COLO668 (cell line): ENCODE measurements around the gene PKD2.
"Not testable (repeated sequence)": the region's sequence is repeated elsewhere in the genome, so short reads cannot be mapped to it uniquely, and the experiment has no call there.

ENCODE experiments used
- DNase-seq: peaks from one replicate; lab custom pipeline; 2025; ENCODE audit not compliant: unreplicated experiment; lab: John Stamatoyannopoulos, UW

The PKD2 gene

DNA sequence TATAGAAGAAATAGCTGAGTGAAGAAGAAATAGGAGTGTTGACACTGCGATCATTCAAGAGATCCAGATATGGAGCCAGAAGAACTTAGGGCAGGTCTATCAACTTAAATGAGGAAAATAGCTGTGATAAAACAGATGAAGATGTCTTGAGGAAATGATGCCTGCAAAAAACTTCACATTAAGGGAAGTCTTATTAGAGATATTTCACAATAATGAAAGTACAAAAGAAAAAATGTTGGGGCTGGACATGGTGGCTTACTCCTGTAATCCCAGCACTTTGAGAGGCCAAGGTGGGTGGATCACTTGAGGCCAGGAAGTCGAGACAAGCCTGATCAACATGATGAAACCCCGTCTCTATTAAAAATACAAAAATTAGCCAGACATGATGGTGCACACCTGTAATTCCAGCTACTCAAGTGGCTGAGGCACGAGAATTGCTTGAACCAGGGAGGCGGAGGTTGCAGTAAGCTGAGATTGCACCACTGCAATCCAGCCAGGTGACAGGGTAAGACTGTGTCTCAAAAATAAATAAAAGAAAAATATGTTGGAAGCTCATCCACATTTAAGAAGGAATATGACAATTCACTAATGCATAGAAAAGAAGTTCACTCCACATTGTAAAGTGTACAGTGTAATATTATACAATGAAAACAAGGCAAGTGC is 56.3 kb downstream of the PKD2 start:
- DNase-seq = no peak

DNA sequence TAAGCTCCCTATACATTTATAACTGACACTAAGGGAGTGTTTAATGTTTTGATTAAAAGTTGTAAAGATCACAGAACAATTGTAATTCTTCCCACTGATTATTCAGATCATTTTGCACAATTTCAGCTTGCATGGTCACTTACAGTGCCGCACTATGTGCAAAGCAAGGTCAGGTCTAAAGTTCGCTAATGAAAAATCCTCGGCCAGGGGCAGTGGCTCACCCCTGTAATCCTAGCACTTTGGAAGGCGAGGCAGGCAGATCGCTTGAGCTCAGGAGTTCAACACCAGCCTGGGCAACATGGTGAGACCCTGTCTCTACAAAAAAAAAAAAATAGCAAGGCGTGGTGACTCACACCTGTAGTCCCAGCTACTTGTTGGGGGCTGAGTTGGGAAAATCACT is 57.0 kb downstream of the PKD2 start:
- DNase-seq = no peak

DNA sequence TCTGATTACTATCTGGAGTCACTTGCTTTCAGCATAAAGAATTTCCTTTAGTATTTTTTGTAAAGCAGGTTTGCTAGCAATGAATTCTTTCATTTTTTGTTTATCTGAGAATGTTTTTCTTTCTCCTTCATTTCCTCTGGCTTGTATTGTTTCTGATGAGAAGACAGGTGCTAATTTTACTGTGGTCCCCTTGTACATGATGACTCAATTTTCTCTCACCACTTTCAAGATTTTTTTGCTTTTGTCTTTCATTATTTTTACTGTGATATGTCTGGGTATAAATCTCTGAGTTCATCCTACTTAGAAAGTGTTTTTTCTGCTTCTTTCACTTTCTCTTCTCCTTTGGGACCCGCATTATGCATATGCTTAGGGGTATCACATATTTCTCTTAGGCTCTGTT is 62.6 kb downstream of the PKD2 start:
- DNase-seq = no peak

DNA sequence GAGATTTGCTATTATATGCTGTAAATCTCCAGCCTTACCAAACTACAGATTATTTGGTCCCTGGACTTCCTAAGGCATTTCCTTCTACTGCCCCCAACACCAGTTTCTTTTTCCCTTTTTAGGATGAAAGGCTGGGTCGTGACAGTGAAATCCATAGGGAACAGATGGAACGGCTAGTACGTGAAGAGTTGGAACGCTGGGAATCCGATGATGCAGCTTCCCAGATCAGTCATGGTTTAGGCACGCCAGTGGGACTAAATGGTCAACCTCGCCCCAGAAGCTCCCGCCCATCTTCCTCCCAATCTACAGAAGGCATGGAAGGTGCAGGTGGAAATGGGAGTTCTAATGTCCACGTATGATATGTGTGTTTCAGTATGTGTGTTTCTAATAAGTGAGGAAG is 67.9 kb downstream of the PKD2 start:
- no peak for DNase-seq

DNA sequence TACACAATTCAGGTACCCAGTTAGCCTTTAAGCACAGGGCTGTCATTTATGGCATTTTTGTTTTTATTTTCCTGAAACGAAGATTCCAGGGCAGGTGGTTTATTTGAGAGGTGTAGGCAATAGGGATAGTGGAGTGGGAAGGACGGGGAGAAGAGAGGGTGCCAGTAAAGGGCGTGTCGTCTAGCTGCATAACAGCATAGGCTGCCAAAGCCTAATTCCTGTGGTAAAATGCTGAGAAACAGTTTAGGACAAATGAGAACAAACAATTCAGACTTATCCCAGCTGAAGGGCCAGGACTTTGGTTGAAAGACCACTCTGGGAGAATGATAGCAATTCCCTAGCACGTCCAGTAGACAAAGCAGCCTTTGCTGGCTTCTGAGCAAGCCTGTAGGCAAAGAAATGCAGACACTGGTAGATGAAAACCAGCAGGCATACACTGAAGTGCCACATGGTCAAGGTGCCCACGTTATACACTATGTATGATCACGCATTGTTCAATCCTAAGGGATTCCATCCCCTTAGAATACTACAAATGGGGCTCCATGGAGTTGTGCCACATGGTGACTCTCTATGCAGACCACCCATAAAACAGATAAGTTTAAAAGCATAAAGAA is 70.6 kb downstream of the PKD2 start:
- DNase-seq = no peak

DNA sequence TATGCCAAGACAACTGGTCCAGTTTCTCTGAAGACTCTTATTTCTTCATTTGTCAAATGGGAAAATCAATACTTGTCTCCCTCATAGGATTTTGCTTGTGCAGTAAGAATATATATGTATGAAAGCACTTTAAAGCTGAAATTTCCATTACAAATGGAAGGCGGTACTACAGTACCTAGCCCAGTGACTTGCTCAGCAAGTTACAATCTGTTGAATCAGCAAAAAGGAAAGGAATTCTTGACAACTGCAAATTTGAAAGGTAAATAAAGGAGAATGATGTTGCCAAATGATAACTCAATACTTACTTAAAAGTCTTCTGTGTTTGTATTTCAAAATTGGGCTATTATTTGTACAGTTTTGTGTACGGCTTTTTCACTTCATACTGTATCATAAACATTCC is 71.1 kb downstream of the PKD2 start:
- DNase-seq = no peak

DNA sequence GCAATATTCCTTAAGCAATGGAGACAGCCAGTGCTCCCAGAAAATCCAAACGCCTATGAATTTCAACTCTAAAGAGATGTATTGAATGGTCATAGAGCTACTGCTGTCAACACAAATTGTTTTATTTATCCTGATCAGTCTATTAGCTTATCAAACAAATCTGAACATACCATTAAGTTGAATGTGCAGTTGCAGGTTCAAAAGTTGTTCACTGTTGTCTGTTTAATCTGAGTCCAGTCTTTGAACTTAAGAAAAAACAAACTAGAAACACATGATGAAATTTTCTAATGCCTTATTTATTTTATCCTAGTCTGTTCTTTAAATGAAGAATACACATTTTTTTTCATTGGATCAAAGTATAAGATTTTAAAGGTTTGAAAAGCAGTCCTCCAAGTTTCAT is 73.2 kb downstream of the PKD2 start:
- no peak for DNase-seq

DNA sequence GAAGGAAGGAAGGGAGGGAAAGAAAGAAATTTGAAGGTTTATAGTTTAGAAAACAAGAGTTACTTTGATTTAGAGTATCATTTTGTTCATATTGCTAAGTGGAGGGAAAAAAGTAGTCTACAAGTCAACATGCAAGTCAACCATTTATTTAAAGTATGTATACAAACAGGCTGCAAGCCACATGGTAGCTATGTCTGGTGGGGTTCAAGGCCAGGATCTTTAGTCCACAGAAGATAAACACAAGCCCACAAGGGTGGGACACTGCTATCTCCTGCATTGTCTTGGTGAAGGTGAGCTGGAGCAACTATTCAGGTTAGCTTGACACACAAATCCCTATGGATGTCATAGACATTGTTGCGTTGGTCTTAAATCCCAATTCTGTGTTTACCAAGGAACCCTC is 79.6 kb downstream of the PKD2 start:
- no peak for DNase-seq

DNA sequence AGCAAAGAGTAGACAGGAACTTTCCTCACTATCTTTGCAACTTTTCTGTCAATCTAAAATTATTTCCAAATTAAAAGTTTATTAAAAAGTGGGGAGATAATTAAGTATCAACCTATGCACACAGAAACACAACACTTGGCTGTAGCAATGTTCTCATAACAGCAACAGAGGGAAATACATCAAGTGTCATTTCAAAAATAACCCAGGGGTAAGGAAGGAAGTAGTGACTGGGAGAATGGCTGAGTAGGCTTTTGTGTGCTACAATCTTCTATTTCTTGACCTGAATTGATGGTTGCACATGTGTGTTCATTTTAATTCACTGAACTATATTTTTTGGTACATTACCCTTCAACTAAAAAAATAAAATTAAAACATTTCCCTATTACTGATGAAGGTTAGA is 83.5 kb downstream of the PKD2 start:
- no peak for DNase-seq

DNA sequence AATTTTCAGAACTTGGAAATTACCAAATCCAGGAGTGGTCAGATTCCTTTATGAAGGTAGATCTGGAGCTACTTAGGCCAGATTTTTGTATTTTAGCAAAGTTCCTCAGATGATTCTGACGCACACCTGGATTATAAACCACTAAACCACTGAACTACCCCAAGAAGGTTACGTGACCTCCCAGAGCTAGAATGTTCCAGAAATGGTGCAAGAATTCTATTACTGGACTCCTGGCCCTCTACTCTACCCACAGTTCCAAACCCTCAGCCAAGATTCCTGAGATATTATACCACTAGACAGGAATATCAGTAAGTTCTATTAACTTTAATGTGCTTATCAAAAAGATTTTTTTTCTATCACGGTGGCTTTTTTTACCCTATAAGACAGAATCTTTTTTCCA is 83.9 kb downstream of the PKD2 start:
- no peak for DNase-seq

DNA sequence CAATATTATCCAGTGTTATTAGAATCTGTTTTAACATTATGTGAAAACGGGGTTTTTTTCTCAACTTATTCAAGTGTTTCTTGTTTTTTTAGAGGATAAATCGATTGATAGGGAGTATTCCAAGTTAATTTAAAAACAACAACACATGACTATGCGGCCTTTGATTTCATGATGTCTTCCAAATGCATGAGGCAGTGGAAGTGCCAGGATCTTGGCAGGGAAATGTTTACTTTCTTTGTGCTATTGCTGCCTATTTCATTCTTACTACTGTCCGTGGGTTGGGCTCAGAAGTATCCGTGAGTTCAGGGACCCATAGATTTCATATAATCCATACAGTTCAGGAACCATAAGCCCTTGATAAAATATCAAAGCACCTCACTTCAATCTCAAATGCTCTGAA is 86.4 kb downstream of the PKD2 start:
- no peak for DNase-seq

DNA sequence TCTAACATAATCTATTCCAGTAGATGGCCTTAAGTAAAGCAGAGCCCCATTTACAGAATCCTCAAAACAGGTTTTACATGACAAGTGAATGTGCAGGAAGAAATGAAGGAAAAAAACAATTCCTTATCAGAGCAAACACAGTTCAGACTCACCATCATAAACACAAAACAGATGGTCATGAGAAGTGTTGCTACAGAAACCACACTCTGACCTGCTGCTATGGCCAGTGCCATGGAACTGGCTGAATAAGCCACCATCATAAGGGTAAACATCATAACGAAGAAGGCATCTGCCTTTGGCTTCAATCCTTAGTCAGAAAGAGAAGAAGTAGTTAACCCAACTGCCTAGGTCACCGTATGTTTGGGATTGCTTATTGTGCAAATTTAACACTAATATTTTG is 89.9 kb downstream of the PKD2 start:
- no peak for DNase-seq

DNA sequence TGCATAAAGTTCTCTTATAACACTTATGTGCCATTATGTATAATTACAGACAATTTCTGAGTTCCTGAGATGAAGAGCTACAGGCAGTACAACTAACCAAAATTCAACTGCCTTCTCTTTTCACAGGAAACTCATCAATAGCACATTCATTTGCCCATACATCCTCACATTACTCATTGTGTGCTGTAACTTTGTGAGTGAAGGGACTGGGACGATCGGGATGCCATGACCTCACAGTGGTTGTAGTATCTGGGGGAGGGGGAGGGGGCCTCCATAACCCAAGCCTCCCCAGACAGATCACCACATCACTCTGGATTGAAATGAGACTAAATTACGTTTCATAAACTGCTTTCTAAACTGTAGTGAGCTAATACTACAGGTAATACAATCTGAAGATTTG is 90.3 kb downstream of the PKD2 start:
- no peak for DNase-seq

DNA sequence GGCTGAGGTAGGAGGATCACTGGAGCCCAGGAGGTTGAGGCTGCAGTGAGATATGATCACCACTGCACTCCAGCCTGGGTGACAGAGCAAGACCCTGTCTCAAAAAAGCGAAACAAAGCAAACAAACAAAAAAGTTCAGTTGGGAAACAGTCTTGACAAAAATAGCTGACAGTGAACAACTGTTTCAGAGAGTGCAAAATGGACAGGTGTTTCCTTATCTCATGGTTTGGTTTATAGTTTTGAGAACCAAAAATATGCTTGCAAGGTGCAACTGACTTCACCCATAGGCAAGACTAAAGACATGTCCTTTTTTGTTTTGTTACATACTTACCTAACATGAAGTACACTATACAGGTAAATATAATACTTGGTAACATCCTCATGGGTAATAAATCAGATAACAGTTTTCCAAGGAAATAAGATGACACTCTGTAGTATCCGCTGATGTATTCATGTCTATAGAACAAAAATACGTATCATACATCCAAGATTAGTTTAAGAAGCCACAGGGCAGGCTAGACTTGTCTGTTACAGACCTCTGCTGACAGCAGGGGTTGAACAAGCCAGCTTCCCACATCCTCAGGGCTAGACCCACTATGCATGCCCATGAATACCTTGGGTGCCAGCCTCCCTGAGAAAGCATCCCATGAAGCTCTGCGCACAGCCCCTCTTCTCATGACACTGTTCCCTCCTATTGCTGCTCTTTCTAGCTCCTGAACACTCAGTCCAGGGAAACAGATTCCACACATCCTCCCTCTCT is 91.7 kb downstream of the PKD2 start:
- DNase-seq = no peak

DNA sequence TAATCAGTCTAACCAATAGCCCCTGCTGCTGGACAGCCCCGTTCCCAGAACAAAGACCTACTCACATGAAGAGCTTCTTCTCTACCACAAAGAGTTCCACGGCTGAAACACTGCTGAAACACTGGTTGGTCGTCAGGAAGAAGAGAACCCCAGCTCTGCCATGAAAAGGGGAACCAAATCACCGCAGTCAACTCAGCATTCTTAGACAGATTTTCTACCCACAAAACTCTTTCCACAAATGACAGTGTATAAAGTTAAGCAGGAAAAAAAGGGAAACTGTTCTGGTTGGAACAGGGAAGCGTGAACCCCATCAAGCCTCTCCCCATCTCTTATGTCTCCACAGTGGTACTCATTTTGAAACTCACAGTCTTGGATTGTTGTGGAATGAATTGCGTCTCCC is 93.7 kb downstream of the PKD2 start:
- no peak for DNase-seq

DNA sequence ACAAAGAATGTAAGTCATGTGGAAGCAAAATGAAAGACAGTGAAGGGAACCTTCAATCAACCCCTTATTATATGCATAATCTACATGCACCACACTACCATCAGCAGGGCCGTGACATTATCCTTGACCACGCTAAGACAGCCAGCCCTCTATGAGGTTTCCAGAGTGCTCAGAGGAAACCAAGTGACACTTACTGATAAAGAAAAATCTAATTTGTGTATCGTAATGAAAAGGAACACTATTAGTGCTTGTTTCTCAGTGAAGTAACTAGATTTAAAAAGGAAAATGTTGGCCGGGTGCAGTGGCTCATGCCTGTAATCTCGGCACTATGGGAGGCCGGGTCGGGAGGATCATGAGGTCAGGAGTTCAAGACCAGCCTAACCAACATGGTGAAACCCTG is 94.6 kb downstream of the PKD2 start:
- DNase-seq = no peak

DNA sequence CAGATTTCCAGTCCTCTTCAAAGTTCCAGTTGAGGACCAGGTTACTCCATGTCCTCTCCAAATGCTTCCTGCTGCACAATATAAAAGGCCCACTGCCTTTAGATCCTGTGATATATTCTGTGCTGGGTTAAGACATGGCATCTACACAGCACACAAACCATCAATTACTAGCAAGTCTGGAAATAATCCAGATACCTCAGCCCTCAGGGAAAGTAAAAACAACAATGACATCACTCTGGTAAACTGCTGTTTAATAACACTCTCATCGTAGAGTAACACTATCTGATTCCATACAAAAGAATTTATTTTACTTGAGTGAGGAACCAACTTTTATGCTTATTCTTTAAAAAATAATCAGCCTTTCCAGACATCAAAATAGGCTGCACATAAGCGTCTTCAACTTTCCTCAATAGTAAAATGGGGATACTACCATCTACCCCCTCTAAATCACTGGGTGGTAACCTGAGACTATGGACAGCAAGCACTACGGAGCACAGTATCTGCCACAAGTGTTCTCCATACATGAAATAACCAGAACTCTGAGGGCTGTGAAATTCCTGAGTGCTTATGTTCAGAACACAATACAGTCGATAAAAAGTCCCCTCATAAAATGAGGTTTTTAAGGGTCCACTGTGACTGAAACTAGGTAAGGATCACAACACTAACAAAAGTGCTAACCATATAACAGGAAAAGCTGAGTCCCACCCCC is 97.6 kb downstream of the PKD2 start:
- no peak for DNase-seq

DNA sequence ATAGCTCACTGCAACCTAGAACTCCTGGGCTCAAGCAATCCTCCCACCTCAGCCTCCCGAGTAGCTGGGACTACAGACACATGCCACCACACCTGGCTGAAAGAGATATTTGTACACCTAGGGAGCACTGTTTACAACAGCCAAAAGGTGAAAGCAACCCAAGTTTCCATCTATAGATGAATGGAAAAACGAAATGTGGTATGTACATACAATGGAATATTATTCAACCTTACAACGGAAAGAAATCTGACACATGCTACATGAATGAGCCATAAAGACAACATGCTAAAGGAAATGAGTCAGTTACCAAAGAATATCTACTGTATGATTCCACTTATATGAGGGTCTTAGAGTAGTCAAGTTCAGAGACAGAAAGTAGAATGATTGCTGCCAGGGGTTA is 98.8 kb downstream of the PKD2 start:
- DNase-seq = no peak

DNA sequence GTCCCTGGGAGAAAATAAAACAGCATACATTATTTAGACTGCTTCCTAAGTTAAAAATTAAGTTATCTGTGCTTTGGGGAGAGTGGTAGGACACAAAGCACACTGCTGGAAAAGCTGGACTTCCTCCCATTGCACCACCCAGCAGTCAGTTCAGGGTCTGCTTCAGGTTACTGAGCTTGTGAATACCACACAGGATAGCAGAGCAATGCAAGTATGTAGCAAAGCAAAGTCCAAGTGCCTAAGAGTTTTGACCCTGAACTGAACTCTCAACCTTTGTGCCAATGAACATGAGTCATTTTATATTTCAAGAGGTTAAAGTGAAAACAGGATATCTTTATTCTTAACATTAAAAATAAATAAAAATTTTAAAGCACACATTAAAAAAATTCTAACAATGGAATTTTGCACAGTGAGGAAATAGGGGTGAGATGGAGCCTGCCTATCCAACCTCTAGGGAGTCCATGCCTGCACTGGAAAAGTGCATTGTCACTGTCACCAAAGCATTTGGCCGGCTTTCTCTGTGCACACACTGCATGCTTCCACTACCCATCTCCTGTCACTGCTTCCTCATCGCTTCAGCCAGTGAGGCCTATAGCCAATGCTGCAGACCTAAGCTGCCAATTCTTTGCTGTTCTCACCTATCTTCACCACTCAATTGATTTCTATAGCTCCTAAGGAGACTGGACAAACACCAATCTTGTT is 100.1 kb downstream of the PKD2 start:
- DNase-seq = no peak

DNA sequence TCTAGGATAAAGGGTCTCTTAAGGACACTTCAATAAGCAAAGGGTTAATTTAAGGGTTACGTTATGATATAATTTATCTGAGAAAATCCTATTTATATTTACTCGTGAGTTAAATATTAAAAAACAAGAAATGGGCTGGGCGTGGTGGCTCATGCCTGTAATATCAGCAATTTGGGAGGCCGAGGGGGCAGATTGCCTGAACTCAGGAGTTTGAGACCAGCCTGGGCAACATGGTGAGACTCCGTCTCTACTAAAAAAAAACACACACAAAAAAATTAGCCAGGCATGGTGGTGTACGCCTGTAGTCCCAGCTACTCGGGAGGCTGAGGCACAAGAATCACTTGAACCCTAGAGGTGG is 100.7 kb downstream of the PKD2 start:
- DNase-seq = not testable (repeated sequence)

DNA sequence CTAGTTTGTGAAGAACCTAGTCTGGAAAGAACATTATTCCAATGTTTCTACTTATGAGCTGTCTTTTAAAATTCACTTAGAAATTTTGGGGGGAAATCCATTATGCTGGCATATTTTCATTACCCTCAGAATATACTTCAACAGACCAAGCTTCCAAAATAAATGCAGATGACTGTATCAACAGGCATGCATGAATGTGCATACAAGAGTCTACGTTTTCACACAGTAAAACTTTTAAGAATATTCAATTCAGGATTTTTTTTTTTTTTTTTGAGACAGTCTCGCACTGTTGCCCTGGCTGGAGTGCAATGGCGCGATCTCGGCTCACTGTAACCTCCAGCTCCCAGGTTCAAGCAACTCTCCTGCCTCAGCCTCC is 101.3 kb downstream of the PKD2 start:
- no peak for DNase-seq
